Tibial artery (tissue), 4 donors: Measurements from ENCODE around the gene PKP1.

Experiments used
- DNase-seq, 2 donors: peaks; one replicate each; pipeline ENCODE4 v3.0.0-alpha.2; 2019
- H3K27ac ChIP-seq, 2 donors: fragments of 200-600 bp; sonication (generic) in 1 of 2; 1 replicate in 1 of 2; 2 replicates in 1 of 2; pipeline ENCODE4 v1.5.1; 2018 to 2019; ENCODE audit warnings: mild to moderate bottlenecking in 1 of 2
- H3K27me3 ChIP-seq, 2 donors: fragments of 200-600 bp; sonication (generic) in 1 of 2; one replicate each; pipeline versions ENCODE4 v1.5.1 to v1.6.0; 2016 to 2019
- H3K36me3 ChIP-seq, 3 donors: fragments of 200-600 bp; sonication (generic) in 2 of 3; one replicate each; pipeline ENCODE4 v1.5.1; 2016 to 2019; ENCODE audit warnings: mild to moderate bottlenecking in 2 of 3
- H3K4me1 ChIP-seq, 4 donors: fragments of 200-600 bp; sonication (generic) in 2 of 4; 1 replicate in 3 of 4; 2 replicates in 1 of 4; pipeline ENCODE4 v1.5.1; 2016 to 2019
- H3K4me3 ChIP-seq, 2 donors: fragments of 200-600 bp; sonication (generic) in 1 of 2; 1 replicate in 1 of 2; 2 replicates in 1 of 2; pipeline ENCODE4 v1.5.1; 2018 to 2019; ENCODE audit warnings: mild to moderate bottlenecking in 2 of 2
- H3K9me3 ChIP-seq, 3 donors: fragments of 200-600 bp; sonication (generic) in 1 of 3; one replicate each; pipeline ENCODE4 v1.5.1; 2016 to 2019
- intact Hi-C: fragments of 100-400 bp; cut with DNase I; formaldehyde crosslinking; loops from one replicate; pipeline ENCODE4 v1.15.0; 2023; ENCODE audit warnings: low total_unique reads
- TF ChIP-seq, protein P1 (sequence below), 2 experiments: fragments of 200-600 bp in 1 of 2; fragments of 450-650 bp in 1 of 2; IDR thresholded peaks; one replicate each; pipeline ENCODE4 v1.5.1; 2017 to 2019; ENCODE audit warnings: antibody characterized with exemption in 2 of 2, mild to moderate bottlenecking in 1 of 2, moderate library complexity in 1 of 2

The PKP1 gene

DNA sequence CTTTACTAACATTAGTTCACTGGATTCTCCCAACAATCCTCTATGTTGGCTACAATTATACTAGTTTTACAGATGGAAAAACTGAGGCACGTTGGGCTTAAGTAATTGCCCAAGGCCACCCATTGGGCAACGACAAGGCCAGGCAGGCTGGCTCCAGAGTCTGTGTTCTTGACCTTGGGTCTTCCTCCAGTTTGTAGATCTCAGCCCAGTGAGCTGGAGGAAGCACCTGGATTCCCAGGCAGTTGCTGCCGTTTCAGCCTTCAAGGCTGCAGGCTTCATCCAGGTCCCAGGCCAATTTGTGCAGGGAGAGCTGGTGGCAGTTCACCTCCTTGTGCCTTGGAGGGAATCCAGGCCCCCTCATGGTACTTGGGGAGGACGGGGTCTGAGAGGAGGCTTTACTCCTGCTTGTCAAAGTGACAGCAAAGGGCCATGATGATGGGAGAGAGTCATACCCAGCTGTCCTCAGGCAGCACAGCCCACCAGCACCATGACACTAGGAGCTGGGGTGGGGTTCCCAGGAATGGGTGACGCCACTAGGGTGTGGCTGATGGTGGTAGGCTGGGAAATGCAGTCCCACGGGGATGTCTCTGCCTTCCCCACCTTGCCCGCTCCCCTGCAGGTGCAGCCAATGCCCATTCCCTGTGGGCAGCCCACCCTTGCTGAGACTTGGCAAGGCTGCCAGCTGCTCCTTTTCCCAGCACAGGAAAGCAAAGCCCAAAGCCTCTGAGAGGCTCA, 27.1 kb downstream of the PKP1 start:
- no peak for DNase-seq
- intact Hi-C loops: no loop called here
- peaks cover 0 to 49% (median 2%) of the 10 kb centered on the region in 4 donors for H3K4me1 ChIP-seq
- H3K36me3 ChIP-seq: no peaks in the 10 kb centered on the region
- no peak overlapping the region for H3K27ac ChIP-seq
- peaks cover 0 to 36% of the 10 kb centered on the region in 2 donors for H3K27me3 ChIP-seq
- H3K4me3 ChIP-seq: no peak overlapping the region
- TF ChIP-seq, protein P1, sequence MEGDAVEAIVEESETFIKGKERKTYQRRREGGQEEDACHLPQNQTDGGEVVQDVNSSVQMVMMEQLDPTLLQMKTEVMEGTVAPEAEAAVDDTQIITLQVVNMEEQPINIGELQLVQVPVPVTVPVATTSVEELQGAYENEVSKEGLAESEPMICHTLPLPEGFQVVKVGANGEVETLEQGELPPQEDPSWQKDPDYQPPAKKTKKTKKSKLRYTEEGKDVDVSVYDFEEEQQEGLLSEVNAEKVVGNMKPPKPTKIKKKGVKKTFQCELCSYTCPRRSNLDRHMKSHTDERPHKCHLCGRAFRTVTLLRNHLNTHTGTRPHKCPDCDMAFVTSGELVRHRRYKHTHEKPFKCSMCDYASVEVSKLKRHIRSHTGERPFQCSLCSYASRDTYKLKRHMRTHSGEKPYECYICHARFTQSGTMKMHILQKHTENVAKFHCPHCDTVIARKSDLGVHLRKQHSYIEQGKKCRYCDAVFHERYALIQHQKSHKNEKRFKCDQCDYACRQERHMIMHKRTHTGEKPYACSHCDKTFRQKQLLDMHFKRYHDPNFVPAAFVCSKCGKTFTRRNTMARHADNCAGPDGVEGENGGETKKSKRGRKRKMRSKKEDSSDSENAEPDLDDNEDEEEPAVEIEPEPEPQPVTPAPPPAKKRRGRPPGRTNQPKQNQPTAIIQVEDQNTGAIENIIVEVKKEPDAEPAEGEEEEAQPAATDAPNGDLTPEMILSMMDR (IDR thresholded peaks at IDR 0.05): no peak
- H3K9me3 ChIP-seq: no peaks in the 10 kb centered on the region

DNA sequence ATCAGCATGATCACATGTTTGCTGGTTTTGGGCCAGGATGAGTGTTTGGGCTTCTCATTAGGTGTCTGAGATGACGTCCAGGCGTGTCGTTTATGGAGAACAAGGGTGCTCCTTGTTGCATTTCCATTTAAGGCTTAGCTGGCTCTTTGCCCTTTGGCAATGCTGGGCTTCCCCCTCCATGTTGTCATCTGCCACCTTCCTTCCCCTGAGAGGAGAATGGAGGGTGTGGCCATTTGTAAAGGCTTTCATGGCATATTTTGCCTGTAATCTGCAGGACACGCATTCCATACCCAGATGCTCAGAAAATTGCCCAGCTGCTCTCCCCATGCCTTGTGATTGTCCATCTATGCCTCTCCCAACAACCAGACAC, 27.7 kb downstream of the PKP1 start:
- Histone ChIP-seq H3K9me3 (no peaks in the 10 kb centered on the region), H3K36me3 (no peaks in the 10 kb centered on the region), H3K4me3 (no peak overlapping the region), H3K27ac (no peak overlapping the region), H3K4me1 (peaks cover 0 to 49% (median 2%) of the 10 kb centered on the region in 4 donors), H3K27me3 (peaks cover 0 to 36% of the 10 kb centered on the region in 2 donors)
- TF ChIP-seq, protein P1 (IDR thresholded peaks at IDR 0.05): no peak
- no peak for DNase-seq
- intact Hi-C loops: no loop called here

DNA sequence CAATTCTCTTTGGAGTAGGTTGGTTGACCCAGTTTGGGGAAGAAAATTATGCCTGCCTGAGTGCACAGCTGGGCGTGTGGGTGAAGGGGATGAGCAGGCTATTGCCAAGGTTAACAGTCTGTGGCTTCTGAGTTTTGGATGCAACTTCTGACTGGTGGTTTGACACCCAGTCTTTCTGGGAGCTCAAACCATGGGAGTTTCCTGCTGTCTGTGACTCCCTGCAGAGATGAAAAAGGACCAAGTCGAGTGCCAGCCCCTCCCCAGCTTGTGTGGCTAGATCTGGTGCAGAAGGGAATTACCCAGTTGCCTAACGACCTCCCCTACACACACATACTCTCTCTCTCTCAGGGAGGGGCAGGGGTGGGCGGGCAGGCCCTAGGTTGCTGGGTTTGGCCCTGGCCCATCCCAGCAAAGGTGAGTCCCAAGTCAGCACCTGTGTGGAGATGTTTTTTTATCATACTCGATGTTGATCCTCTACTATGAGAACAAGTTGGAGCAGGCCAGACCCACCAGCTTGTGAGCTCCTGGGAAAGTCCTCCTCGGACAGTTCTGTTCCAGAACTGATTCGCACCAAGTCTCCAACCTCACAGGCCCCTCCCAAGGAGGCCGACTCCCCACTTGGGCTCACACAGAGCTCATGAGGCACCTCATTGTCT, 28.2 kb downstream of the PKP1 start:
- no peak for DNase-seq
- TF ChIP-seq, protein P1 (IDR thresholded peaks at IDR 0.05): no peak
- Histone ChIP-seq H3K36me3 (no peaks in the 10 kb centered on the region), H3K27me3 (peaks cover 0 to 36% of the 10 kb centered on the region in 2 donors), H3K9me3 (no peaks in the 10 kb centered on the region), H3K4me1 (peaks cover 0 to 49% (median 2%) of the 10 kb centered on the region in 4 donors), H3K4me3 (no peak overlapping the region), H3K27ac (no peak overlapping the region)
- intact Hi-C loops: no loop called here

DNA sequence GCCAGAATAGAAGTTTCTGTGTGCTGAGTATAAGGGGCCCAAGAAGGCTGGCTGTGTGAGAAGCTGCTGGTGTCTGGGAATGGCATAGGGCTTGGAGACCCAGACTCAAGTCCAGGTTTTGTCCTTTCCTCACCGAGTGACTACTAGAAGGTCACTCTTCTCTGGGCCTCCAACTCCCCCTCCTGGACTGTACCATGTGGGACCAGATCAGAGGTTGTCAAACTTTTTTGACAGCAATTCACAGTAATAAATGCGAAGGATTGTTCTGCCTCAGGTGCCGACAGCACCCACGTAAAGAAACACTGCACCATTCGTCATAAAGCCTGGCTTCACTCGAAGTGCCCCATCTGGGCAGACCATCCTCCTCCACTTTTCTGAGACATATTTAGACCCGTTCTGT, 29.0 kb downstream of the PKP1 start:
- H3K9me3 ChIP-seq: no peaks in the 10 kb centered on the region
- peaks cover 0 to 43% (median 2%) of the 10 kb centered on the region in 4 donors for H3K4me1 ChIP-seq
- peaks cover 0 to 31% of the 10 kb centered on the region in 2 donors for H3K27me3 ChIP-seq
- TF ChIP-seq, protein P1 (IDR thresholded peaks at IDR 0.05): no peak
- intact Hi-C loops: no loop called here
- H3K36me3 ChIP-seq: no peaks in the 10 kb centered on the region
- H3K27ac ChIP-seq: no peak overlapping the region
- no peak for DNase-seq
- no peak overlapping the region for H3K4me3 ChIP-seq

DNA sequence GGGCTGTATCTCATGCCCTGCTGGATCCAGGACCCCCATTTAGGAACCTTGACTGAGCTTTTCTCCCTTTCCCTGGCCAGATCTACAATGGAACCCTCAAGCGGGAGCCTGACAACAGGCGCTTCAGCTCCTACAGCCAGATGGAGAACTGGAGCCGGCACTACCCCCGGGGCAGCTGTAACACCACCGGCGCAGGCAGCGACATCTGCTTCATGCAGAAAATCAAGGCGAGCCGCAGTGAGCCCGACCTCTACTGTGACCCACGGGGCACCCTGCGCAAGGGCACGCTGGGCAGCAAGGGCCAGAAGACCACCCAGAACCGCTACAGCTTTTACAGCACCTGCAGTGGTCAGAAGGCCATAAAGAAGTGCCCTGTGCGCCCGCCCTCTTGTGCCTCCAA, 29.8 kb downstream of the PKP1 start:
- Histone ChIP-seq H3K4me1 (peaks cover 0 to 36% (median 2%) of the 10 kb centered on the region in 4 donors), H3K27ac (no peak overlapping the region), H3K9me3 (no peaks in the 10 kb centered on the region), H3K4me3 (no peak overlapping the region), H3K27me3 (peaks cover 0 to 31% of the 10 kb centered on the region in 2 donors), H3K36me3 (peaks cover 0 to 7% (median 0%) of the 10 kb centered on the region in 3 donors)
- TF ChIP-seq, protein P1 (IDR thresholded peaks at IDR 0.05): no peak
- intact Hi-C loops: no loop called here
- no peak for DNase-seq
